ENCODE results near the gene TTR.

Gene TTR

GRCh38 chr18:31592506-31593157, 955 bp downstream of the TTR start:
- no peak for TF ChIP-seq CTCF (IDR thresholded peaks at IDR 0.05)

GRCh38 chr18:31595121-31595771, 3.6 kb downstream of the TTR start:
- no peak for TF ChIP-seq CTCF (IDR thresholded peaks at IDR 0.05)

- TF ChIP-seq CTCF (IDR thresholded peaks at IDR 0.05) = no peak
These were observed 4.6 kb downstream of the TTR start for GRCh38 chr18:31596081-31596872.

- no peak for TF ChIP-seq CTCF (IDR thresholded peaks at IDR 0.05)
These were observed 6.5 kb downstream of the TTR start for GRCh38 chr18:31598021-31598805.

DNA sequence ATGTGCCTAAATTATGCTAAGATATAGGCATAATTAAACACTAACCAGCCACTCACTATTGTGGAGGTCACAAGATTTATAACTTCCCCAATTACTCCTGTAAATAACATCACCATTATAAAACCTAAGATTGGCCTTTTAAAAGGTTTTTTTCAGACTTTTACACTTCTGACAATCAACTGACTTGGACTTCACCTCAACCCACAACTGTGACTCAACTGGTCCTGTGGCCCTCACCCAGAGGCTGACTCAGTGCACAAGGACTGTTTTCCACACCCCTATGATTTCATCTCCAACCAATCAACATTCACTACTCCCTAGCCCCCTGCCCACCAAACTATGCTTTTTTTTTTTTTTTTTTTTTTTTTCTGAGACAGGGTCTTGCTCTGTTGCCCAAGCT, 11.6 kb downstream of the TTR start:
- TF ChIP-seq CTCF (IDR thresholded peaks at IDR 0.05) = no peak

- no peak for TF ChIP-seq CTCF (IDR thresholded peaks at IDR 0.05)
These were observed 14.6 kb downstream of the TTR start for GRCh38 chr18:31606265-31606664.

DNA sequence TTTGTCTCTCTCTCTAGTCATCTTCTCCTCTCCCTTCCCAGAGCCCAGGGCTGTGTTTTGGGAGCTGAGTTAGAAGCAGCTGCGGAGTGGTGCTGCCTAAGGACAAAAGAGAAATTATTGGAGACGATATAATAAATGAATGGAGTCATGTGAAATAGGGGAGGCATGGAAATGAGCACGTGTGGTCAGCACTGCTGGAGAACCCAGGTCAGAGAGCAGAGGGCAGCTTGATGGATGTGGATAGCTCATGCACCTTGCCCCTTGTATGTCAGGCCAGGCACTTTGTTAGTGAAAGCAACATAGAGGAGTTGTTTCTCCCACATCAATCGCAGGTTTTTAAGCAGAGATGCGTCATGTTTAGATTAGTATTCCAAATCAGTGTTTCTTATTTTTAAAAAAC, 15.7 kb downstream of the TTR start:
- TF ChIP-seq CTCF (IDR thresholded peaks at IDR 0.05) = no peak

Data from LNCAP (cell line).